ENCODE measurements around the gene ATF6B.

DNA sequence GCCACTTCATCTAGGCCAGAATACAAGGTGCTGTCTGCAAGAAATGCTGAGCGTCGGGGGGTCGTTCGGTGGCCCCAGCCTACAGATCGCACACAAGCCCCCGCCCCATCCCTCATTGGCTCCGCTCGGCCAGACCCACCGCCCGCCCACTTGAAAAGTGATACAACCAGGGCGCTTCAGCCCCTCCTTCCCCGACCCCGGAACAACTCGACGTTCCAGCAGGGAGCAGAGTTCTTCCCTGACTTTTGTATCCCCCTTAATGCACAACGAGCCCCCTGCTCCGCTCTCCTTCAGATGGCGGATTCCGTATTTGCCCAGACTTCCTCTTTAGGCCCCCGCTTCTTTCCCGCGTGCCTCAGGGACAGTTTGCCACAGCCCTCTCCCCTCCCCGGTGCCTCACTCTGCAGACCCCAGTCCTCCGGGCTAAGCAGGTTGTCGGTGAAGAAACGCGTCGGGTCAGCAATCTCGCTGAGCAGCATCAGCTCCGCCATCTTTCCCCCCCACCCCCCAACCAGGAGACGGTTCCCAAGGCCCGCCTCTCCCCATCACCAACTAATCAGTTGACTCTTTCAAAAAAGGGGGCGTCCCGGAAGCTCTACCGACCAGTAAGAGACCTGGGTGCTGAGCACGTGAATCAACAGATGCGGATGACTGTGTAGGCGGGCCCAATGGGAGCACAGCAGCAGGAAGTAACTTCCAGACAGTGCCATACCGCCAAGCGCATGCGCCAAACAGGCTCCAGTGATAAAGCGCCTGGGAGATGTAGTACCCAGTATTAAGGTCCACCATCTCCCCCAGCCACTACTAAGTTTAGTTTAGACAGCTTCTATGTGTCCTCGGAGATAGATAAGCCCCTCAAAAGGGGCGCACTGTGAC, at the start of gene ATF6B:
- TF ChIP-seq ZNF615 (CRISPR knock-in tag; IDR thresholded peaks at IDR 0.05; ENCODE audit: borderline replicate concordance) (no peak), POLR2AphosphoS5 (IDR thresholded peaks at IDR 0.05; ENCODE audit: low read depth, low read length) (peak; percentile 70), CBFB (CRISPR knock-in tag; IDR thresholded peaks at IDR 0.05) (no peak), CBX1 (IDR thresholded peaks at IDR 0.05; ENCODE audit: low read depth) (no peak), POLR2A (IDR thresholded peaks at IDR 0.05; ENCODE audit: insufficient read depth in 1 of 2, low read depth in 2 of 2, low read length in 2 of 2) (peak; percentile 68 to 69)
- TF ChIP-seq, protein P1, sequence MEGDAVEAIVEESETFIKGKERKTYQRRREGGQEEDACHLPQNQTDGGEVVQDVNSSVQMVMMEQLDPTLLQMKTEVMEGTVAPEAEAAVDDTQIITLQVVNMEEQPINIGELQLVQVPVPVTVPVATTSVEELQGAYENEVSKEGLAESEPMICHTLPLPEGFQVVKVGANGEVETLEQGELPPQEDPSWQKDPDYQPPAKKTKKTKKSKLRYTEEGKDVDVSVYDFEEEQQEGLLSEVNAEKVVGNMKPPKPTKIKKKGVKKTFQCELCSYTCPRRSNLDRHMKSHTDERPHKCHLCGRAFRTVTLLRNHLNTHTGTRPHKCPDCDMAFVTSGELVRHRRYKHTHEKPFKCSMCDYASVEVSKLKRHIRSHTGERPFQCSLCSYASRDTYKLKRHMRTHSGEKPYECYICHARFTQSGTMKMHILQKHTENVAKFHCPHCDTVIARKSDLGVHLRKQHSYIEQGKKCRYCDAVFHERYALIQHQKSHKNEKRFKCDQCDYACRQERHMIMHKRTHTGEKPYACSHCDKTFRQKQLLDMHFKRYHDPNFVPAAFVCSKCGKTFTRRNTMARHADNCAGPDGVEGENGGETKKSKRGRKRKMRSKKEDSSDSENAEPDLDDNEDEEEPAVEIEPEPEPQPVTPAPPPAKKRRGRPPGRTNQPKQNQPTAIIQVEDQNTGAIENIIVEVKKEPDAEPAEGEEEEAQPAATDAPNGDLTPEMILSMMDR (CRISPR knock-in tag; IDR thresholded peaks at IDR 0.05) = 0 out of 2 replicates have a peak, but pooled peaks have one; percentile 17

All from HepG2 (cell line).